GM23338 (cell line): ENCODE results near the gene ZSWIM1. TPM values are rescaled to one million over a fixed set of nuclear protein-coding genes. Genes with fewer than 3 reads are reported as not detected.

Experiments
- ATAC-seq: fragments of 200-7000 bp; cut with Tn5 transposase; 3 replicates; pipeline ENCODE4 v1.9.1; 2020
- DNase-seq: peaks from one replicate; pipeline ENCODE4 v3.0.0-alpha.2; 2015; ENCODE audit warnings: low spot score
- H2AFZ ChIP-seq: fragments of 200-600 bp; sonication (generic); 2 replicates; pipeline ENCODE4 v1.8.0; 2016; ENCODE audit warnings: antibody characterized with exemption, mild to moderate bottlenecking, moderate library complexity
- H3F3A ChIP-seq: fragments of 200-600 bp; sonication (generic); replicated peaks from 2 replicates; pipeline ENCODE4 v1.8.0; 2017; ENCODE audit warnings: antibody characterized with exemption, mixed run types, low read depth
- H3K27ac ChIP-seq: fragments of 200-600 bp; sonication (generic); 2 replicates; pipeline ENCODE4 v1.6.1; 2016; ENCODE audit warnings: low read depth
- H3K27me3 ChIP-seq: fragments of 200-600 bp; sonication (generic); 2 replicates; pipeline ENCODE4 v1.8.0; 2016; ENCODE audit warnings: mild to moderate bottlenecking, mixed run types, moderate library complexity; ENCODE audit not compliant: insufficient read depth
- H3K36me3 ChIP-seq: fragments of 200-600 bp; sonication (generic); 2 replicates; pipeline ENCODE4 v1.8.0; 2016; ENCODE audit warnings: mild to moderate bottlenecking; ENCODE audit not compliant: insufficient read depth
- H3K4me1 ChIP-seq: fragments of 200-600 bp; sonication (generic); 2 replicates; pipeline ENCODE4 v1.8.0; 2016; ENCODE audit warnings: mild to moderate bottlenecking, moderate library complexity; ENCODE audit not compliant: insufficient read depth
- H3K4me2 ChIP-seq: fragments of 200-600 bp; sonication (generic); 2 replicates; pipeline ENCODE4 v1.7.1; 2017; ENCODE audit warnings: mixed run types
- H3K4me3 ChIP-seq: fragments of 200-600 bp; sonication (generic); 2 replicates; pipeline ENCODE4 v1.6.1; 2016; ENCODE audit warnings: mixed run types
- H3K79me2 ChIP-seq: fragments of 200-600 bp; sonication (generic); replicated peaks from 2 replicates; pipeline ENCODE4 v1.8.0; 2017; ENCODE audit warnings: mild to moderate bottlenecking; ENCODE audit not compliant: insufficient read depth
- H3K9me2 ChIP-seq: fragments of 200-600 bp; sonication (generic); 2 replicates; pipeline ENCODE4 v1.8.0; 2017; ENCODE audit not compliant: insufficient read depth
- H4K20me1 ChIP-seq: fragments of 200-600 bp; sonication (generic); replicated peaks from 2 replicates; pipeline ENCODE4 v1.8.0; 2017; ENCODE audit warnings: mild to moderate bottlenecking; ENCODE audit not compliant: insufficient read depth
- H3K27ac Mint-ChIP-seq: 2 replicates; pipeline ENCODE4 v1.8.0; 2020; ENCODE audit warnings: inconsistent platforms, mild to moderate bottlenecking, moderate library complexity, mixed read lengths
- H3K27me3 Mint-ChIP-seq: 3 replicates; pipeline ENCODE4 v1.8.0; 2022; ENCODE audit warnings: low read depth, mild to moderate bottlenecking, moderate library complexity, mixed read lengths, inconsistent platforms; ENCODE audit not compliant: insufficient read depth, poor library complexity
- H3K36me3 Mint-ChIP-seq: 3 replicates; pipeline ENCODE4 v1.8.0; 2021; ENCODE audit warnings: low read depth, mild to moderate bottlenecking, inconsistent platforms, moderate library complexity, mixed read lengths
- H3K4me1 Mint-ChIP-seq: 3 replicates; pipeline ENCODE4 v1.8.0; 2020; ENCODE audit warnings: mild to moderate bottlenecking, inconsistent platforms, mixed read lengths
- H3K4me3 Mint-ChIP-seq: 3 replicates; pipeline ENCODE4 v1.8.0; 2021; ENCODE audit warnings: moderate library complexity, mild to moderate bottlenecking, inconsistent platforms, mixed read lengths
- H3K9me3 Mint-ChIP-seq: 3 replicates; pipeline ENCODE4 v1.8.0; 2020; ENCODE audit warnings: moderate library complexity, mild to moderate bottlenecking, inconsistent platforms, mixed read lengths
- CREB1 ChIP-seq: fragments of 250-450 bp; sonication (Bioruptor Pico); IDR thresholded peaks from 2 replicates; pipeline ENCODE4 v1.5.0; 2020; ENCODE audit warnings: low read depth, mild to moderate bottlenecking, moderate library complexity
- CTCF ChIP-seq, 2 experiments: fragments of 200-600 bp in 1 of 2; sonication (generic) in 1 of 2; conservative IDR thresholded peaks; 2 replicates each; pipeline versions ENCODE4 v1.5.1 to v1.6.1; 2016 to 2017; ENCODE audit warnings: antibody characterized with exemption in 2 of 2, low read depth in 2 of 2, mild to moderate bottlenecking in 2 of 2, moderate library complexity in 1 of 2
- EZH2 ChIP-seq: fragments of 200-600 bp; sonication (generic); IDR thresholded peaks from one replicate; pipeline ENCODE4 v1.8.0; 2017; ENCODE audit warnings: antibody characterized with exemption, mild to moderate bottlenecking, low read depth; ENCODE audit not compliant: unreplicated experiment
- EZH2phosphoT487 ChIP-seq: fragments of 200-600 bp; sonication (generic); IDR thresholded peaks from one replicate; pipeline ENCODE4 v1.8.1; 2018; ENCODE audit warnings: antibody characterized with exemption; ENCODE audit not compliant: unreplicated experiment
- POLR2AphosphoS5 ChIP-seq: IDR thresholded peaks from 2 replicates; pipeline ENCODE4 v1.6.1; 2016; ENCODE audit warnings: antibody characterized with exemption, low read depth
- REST ChIP-seq: IDR thresholded peaks from one replicate; pipeline ENCODE4 v1.6.1; 2018; ENCODE audit warnings: antibody characterized with exemption; ENCODE audit not compliant: unreplicated experiment
- STAT1 ChIP-seq: IDR thresholded peaks from one replicate; pipeline ENCODE4 v1.6.1; 2016; ENCODE audit warnings: antibody characterized with exemption; ENCODE audit not compliant: unreplicated experiment
- ZNF114 ChIP-seq: fragments of 250-450 bp; sonication (Bioruptor Pico); IDR thresholded peaks from 2 replicates; pipeline ENCODE4 v1.5.0; 2020; ENCODE audit warnings: mild to moderate bottlenecking, moderate library complexity
- ZNF462 ChIP-seq: fragments of 250-450 bp; sonication (Bioruptor Pico); IDR thresholded peaks from 2 replicates; pipeline ENCODE4 v1.5.0; 2020; ENCODE audit warnings: mild to moderate bottlenecking, moderate library complexity
- polyA plus RNA-seq: library from polyadenylated mRNA; unstranded; fragments of >200 nt; fragmentation: Nextera tagmentation; extraction: Ambion mirVana; gene quantifications from 2 replicates; pipeline ENCODE4 v1.2.1, GENCODE V29; 2016
- total RNA-seq: library from RNA; depleted of rRNA; stranded (reverse); fragments of >200 nt; shearing (Covaris generic); gene quantifications from 2 replicates; pipeline ENCODE4 v1.2.3, GENCODE V29; 2014

Gene ZSWIM1
- total and polyA plus RNA-seq, 2 experiments from 2014 or later = 11.5 to 16.2 TPM

- Histone ChIP-seq H3K36me3 (no peaks in the 10 kb centered on the region), H3K4me3 (no peak overlapping the region), H3K27me3 (no peaks in the 10 kb centered on the region), H3K4me1 (no peaks in the 10 kb centered on the region), H3F3A (no peaks in the 10 kb centered on the region), H3K79me2 (no peaks in the 10 kb centered on the region), H2AFZ (no peak overlapping the region), H3K9me2 (no peaks in the 10 kb centered on the region), H3K4me2 (no peak overlapping the region), H4K20me1 (no peaks in the 10 kb centered on the region), H3K27ac (no peak overlapping the region)
- Mint-ChIP-seq H3K27me3 (peaks cover 12% of the 10 kb centered on the region), H3K9me3 (no peaks in the 10 kb centered on the region), H3K4me3 (no peak overlapping the region), H3K36me3 (no peaks in the 10 kb centered on the region; the same call in 2 of the 3 replicates), H3K27ac (peak overlapping the region; percentile 38; the same call in 1 of the 2 replicates), H3K4me1 (peaks cover 17% of the 10 kb centered on the region)
- TF ChIP-seq EZH2phosphoT487 (no peak), REST (no peak), POLR2AphosphoS5 (no peak), CTCF (conservative IDR thresholded peaks at IDR 0.05; ENCODE audit: low read depth in 2 of 2) (no peak), EZH2 (no peak), CREB1 (CRISPR knock-in tag) (no peak), ZNF462 (no peak), ZNF114 (CRISPR knock-in tag) (no peak), STAT1 (no peak)
- ATAC-seq = peak; percentile 74
- no peak for DNase-seq
Measured at GRCh38 chr20:45925821-45926506, 44.9 kb downstream of the ZSWIM1 start.
